Activated CD4-positive, alpha-beta T cell treated with anti-CD3 and anti-CD28 coated beads for 48 hours (primary cell): ENCODE results near the gene MRGPRD.
"Not testable (repeated sequence)": the region's sequence is repeated elsewhere in the genome, so short reads cannot be mapped to it uniquely, and the experiment has no call there.

Experiments
- DNase-seq: peaks from one replicate; pipeline ENCODE4 v3.0.0-alpha.2; 2020

The MRGPRD gene

DNA sequence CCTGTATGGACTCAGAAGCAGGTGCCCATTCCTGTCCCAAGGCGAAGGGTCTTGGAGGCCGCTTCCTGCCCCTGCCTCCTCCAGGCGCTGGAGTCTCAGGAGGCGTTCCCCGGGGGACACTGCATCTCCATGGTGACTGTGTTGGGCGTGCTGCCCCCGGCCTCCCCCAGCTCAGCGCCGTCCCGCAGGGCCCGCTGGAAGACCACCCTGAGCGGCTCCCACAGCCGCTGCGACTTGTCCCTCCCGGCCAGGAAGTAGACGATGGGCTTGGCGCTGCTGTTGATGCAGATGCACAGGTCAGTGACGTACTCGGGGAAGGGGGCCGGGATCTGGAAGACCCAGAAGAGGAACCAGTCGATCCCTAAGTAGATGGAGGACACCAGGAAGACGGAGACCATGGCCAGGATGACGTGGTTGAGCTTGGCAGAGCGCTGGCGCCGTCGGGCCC lies 24.4 kb upstream of the MRGPRD start:
- no peak for DNase-seq

DNA sequence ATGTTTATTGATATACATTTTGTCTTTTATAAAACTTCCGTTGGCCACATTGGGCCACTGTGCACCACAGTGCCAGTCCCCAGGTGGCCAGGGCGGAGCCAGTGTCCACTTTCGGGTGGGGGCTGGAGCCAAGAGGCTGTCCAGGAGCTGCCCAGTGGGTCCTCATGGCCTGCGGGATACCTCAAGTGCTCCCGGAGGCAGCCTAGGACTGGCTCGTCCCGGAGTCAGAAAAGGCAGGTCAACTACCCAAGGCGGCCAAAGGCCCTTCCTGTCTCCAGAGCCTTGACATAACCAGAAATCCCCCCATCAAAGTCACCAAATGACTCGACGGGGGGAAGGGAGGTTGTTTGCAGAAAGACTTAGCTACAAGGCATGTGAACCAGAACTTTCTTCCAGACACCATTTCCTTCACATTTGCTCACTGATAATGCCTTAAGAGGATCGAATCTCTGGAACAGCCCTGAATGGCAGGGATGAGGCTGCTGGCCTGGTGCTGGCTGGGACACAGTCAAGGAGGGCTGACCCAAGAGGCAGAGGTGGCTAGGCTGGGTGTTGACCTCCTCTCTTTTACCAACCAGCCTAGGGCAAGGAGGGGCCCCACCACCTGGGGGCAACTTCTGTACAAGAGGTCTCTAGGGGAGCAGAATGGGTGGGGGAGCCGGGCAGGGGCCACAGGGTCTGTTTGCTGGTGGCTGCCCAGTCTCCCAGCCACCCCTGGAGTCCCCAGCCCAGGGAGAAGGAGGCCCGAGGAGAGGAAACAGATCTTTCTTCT lies 23.8 kb upstream of the MRGPRD start:
- no peak for DNase-seq

DNA sequence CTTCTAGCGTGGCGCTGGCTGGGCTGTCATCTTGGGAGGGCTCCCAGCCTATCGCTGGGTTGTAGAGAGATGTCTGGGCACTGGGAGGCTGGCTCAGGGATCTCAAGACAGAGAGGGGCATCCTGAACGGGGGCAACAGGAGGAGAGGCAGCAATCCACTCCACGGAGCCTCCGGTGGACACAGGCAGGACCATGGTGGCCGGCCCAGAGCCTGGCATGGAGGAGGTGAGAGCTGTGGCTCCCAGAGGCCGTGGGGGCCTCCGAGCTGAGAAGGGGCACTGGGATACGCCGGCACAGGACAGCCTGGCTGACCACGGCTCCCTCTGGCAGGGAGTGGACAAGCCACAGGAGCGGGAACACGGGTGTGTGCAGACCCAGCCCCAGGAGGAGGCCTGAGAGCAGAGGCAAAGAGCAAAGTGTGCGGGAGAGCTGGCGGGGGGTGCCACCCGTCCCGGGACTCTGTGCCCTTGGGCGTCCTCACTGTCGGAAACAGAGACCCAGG lies 23.1 kb upstream of the MRGPRD start:
- DNase-seq: no peak

DNA sequence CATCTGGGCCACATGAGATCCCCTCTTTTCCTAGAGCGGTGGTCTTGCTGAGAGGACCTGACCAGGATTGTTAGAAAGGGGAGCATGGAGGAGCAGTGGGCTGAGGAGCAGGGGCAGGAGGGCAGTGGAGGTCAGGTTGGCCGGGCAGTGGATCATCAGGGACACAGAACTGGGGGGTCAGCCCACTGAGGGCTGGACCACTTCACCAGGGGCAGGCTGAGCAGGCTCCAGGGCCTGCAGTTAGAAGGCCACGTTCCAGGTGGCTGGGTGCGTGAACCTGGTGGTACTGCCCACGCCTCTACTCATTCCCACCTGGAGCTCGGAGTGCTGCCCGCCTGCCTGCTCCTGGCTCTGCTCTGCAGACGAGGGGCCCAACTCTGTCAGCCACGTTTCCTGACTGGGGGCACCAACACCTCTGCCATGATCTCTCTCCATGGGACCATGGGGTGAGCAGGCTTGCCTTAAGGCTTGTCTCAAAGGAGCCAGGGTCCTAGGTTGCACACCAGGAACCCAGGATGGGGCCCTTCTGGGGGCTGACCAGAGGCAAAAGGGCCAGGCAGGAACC lies 22.6 kb upstream of the MRGPRD start:
- DNase-seq: no peak

DNA sequence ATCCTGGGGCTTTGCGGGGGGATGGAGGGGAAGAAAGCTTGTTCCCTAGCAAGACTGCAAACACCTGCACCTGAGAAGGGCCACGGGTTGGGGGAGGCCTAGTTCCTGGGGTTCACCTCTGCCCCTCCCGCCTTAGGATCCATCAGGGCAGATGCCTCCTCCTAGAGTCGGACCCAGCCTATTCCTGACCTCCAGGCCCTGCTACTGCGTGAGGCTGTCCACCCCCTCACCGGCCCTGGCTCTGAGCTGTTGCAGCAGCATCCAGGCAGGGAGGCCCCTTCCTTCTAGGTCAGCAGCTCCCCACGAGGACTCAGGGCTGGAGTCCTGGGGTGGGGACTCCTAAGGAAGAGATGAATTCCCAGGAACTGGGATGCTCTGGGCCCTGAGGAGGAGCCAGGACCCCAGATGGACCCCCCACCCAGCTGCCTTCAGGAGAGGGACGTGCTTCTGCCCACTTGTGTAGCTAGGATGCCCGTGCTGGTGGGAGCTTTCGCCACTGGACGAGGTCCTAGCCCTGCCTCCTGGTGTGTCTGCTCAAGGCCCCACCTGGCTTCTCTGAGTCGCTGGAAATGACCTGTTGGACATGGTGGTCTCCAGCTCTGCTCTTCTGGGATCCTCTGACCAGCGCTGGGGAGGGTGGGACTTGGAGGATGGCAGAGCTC lies 21.9 kb upstream of the MRGPRD start:
- DNase-seq: no peak

DNA sequence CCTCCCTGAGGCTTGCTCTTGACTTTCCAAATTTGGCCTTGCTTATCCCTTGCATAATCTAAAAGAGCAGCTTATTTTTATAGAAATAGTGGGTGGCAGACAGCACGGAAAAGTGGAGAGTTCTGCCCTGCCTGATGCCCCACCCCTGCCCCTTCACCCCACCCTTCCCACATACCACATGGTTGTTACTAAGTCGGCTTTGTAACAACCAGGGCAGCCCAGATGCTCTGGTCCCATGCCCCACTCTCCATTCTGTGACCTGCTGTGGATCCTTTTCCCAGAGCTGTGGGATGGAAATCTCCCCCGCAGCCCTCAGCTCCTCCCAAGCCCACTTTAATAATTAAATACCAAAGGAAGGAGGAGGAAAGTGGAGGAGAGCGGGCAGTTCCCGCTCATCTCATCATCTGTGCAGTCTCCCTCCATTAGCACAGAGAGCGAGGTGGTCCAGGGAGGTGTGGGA lies 21.4 kb upstream of the MRGPRD start:
- no peak for DNase-seq

DNA sequence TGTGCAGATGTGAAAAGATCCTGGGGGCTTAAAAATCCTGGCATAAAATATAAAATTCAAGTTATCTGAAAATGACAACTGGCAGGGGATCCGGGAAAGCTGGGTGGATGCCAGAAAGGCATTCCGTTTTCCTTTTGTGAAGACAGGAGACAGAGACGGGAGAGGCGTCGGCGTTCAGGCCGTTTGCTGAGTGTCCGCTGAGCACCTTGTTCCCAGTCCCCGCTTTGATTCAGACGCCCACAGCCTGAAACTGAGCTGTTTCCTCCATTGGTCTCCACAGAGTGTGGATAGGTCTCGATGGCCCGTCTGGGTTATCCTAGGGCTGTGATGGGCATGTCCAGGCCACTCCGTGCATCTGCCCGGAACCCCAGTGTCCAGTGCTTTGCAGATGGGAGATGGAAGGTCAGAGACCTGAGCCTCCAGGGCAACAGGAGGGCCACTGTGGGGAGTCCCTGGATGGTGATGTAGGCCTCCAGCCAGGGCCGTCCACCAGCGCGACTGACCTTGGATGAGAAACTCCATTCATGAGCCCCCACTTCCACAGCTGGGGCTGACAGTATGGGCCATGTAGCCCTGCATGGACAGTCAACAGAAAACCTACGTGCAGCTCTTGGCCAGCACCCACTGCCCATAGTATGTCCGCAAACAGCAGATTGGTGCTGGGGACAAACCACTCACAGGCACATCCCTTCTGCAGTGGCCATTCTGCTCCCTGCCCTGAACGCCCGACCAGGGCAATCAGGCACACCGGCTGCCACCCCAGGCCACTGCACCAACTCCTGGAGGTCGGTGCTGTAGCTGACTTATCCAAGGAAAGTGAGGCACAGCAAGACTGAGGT lies 20.7 kb upstream of the MRGPRD start:
- no peak for DNase-seq

DNA sequence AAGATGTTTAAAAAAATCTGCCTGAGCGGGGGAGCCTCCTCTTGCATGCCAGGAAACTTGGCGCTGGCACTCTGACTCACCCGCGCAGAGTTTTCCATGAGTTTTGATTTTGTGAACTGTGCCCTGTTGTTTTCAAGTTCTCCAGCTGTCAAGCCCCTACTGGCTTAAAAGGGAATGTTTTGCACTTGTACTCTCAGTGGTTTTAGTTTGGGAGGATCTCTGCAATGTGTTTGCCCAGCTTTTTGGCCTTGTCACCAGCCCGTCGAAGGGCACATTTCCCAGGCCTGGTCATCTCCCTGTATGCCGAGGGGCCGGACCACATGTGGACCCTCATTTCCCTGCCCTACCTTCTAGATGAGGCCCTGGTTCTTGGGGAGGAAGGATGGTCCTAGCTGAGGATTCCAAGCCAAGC lies 20.1 kb upstream of the MRGPRD start:
- no peak for DNase-seq

DNA sequence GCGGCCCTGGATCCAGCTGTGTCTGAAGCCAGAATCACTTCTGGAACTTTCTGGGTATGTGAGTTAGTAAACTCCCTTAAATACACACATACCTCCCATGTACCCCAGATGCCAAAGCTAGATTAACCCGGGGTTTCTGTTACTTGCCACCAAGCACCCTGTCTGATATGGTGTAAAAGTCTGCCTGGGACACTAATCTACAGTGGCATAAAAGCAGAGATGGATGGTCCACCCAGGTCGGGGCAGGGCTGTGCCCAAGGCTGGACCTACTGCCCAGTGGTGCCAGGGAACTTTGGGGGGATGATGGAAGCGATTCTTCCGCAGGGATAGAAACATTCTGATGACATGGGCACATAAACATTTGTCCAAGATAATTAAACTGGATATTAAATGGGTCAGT lies 19.6 kb upstream of the MRGPRD start:
- no peak for DNase-seq

DNA sequence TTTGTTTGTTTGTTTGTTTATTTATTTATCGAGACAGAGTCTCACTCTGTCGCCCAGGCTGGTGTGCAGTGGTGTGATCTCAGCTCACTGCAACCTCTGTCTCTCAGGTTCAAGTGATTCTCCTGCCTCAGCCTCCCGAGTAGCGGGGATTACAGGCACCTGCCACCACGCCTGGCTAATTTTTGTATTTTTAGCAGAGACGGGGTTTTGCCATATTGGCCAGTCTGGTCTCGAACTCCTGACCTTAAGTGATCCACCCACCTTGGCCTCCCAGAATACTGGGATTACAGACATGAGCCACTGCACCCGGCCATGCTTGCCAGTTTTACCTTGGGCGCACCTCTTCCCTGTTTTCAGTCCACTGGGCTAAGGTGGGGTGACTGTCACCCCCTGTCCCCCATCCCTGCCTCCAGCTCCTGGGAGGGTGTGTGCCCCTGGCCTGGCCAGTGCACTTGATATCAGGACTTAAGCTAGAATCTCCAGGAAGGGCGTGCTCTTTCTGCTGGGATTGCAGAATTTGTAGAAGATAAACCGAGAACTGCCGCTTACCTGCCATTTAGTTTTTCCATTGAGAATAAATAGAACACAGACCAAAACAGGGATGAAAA lies 19.1 kb upstream of the MRGPRD start:
- DNase-seq: not testable (repeated sequence)

DNA sequence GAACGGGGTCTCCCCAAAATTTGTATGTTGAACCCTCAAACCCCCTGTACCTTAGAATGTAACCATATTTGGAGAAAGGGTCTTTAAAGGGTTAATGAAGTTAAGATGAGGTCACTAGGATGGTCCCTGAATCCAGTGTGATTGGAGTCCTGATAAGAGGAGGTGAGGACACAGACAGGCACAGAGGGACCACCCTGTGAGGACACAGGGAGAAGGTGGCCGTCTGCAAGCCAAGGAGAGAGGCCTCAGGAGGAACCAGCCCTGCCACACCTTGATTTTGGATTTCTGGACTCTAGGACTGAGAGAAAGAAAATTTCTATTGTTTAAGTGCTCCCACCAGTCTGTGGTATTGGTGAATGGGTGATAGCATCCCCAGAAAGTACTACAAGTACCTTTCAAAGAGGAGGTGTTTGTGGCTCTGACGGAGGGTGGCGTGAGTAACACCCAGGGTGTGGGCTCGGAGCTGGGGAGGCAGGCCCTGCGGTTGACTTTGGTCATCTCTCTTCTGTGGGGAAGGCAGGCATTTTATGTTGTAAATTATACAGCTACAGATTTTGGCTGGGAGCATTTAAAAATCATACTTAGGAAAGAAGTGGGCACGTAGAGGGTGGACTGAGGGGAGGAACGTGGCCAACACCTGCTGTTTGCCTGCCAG lies 18.4 kb upstream of the MRGPRD start:
- no peak for DNase-seq

DNA sequence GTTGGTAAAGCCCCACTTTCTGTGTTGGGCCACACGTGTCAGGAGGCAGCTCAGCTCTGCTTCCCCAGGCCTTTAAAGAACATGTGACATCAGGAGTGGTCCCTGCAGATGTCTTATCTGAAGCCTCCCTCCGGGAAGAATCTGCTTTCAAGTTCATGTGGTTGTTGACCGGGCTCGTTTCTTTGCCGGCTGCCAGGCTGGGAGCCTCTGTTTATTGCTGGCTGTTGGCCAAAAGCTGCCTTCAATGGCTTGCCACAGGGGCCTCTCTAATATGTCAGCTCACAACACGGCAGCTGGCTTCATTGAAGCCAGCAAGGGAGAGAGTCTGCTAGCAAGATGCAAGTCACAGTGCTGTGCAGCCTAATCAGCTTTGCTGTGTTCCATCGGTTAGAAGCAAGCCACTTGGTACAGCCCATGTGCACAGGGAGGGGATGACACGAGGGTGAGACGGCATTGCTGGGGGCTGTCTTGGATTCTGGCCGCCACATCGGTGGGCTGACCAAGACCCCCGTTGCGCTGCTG lies 17.7 kb upstream of the MRGPRD start:
- DNase-seq: no peak

DNA sequence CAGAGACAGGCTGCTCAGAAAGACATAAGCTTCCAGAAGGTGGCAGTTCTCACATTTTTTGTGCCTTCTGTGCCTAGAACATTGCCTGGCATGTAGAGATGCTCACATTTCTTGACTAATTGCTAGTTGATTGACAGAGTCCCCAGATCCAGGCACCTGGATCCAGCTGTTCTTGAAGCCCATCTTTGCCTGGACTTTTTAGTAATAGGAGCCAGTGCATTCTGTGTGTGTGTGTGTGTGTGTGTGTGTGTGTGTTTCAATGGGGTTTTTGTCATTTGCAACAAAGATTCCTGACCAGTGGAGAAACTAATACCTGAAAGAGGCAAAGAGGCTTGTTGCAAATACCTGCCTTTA lies 17.2 kb upstream of the MRGPRD start:
- no peak for DNase-seq

DNA sequence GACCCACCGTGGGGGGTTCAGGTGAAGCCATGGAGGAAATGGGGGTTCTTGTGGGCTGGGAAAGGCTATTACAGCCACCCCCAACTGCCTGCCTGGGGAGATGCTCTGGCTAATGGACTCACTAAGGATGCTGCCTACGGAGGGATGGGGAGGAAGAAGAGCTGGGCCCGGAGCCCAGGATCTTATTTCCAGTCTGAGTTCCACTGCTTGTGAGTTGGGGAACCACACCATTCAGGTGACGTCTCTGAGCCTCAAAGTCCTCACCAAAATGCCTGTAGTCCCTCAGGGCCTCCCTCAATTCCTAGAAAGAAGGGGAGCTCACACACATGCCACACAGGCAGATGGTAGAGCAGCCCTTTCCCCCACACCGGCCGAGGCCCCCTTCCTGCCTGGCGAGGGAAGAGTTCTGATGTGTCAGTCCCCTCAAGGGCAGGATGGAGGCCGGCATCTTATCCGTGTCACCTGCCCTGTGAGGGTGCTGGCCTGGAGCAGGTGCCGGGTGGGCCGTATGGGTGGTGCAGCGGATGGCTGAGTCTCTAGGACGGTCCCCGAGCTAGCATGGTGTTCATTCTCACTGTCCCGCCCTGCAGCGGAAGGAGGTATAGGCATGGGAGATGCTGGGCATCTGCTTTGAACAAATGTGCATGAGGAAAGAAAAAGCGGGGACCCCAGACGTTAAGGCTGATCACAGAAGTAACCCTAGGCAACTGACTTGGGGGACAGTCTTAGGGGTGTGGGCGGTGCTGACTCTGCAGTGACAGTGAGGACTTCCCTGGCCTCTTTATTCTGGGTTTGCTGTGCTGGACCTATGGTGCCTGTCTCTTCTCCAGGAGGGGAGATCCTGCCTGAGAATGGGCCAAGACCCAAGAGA lies 16.6 kb upstream of the MRGPRD start:
- DNase-seq: no peak

DNA sequence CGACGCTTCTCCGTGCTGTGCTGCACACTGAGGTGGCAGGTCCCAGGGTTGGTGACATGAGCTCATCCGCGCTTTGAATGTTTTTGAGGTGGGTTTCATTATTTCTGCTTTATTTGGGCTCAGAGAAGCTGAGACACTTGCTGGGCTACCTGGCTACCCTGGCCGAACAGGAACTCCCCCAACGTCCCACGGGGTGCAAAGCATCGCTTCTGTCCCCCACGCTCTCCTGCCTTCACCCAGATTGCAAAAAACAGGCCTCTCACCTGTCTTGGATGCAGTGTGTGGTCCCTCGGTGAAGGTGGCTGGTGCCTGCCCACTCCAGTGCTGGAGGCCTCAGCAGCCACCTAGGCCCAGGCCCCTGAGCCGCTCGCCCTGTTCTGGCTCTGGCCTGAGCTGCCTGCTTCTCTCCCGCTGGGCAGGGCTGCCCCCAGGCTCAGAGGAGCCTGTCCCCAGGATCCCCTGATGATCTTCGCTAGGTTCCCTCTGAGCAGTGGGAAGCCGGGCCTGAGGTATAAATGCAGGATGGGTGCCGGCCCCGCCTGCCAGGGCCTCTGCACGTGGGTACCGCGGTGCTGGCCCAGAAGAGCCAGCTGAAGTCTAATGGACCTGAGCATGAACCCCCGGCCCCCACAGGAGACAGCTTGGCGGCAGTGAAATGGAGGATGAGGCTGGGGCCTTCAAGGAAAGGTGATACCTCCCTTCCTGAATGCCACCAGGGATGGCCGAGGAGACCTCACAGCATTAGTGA lies 15.8 kb upstream of the MRGPRD start:
- no peak for DNase-seq

DNA sequence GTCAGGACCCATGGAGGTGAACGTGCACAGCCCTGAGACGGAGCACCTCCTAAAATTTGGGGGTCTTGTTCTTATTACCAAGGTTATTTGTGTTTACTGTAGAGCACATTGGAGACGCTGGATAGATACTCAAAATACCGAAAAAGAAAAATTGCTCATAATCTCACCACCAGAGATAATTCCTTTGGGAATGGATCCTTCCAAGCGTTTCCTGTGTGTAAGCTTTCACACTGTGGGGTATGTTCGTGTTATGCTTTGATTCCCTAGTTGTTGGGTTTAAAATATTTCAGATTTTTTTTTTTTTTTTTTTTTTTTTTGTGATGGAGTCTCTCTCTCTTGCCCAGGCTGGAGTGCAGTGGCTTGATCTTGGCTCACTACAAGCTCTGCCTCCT lies 14.1 kb upstream of the MRGPRD start:
- no peak for DNase-seq

DNA sequence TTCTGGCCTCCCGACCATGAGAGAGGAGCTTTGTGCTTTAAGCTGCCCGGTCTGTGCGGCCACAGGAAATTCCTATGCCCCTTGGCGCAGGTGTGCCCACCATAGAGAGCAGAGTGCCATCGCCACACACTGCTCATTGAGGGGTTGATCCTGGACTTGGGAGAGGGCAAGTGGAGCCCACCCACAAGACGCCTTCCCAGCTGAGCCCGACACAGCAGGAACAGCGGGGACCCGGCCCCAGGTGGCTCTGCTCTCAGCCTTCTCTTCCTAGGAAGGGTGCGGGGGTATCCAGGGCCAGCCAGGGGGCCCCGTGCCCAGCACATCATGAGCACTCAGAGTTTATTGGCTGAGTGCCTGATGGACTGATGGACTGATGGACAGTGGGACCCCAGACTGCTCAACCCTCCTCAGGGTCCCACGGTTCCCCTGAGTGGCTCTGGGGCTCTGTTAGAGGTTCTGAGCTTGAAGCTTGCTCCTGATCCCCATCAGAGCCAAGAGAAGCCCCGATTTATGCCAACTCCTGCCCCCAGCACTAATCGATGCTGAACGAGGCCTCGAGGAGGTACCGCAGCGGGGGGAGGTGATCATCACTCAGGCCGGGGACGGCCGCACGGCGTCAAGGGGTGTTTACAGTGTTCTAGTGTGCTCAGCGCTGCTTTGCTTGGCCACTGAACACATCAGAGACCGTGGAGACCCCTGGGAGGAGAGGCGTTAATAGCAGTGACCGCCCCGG lies 13.5 kb upstream of the MRGPRD start:
- no peak for DNase-seq

DNA sequence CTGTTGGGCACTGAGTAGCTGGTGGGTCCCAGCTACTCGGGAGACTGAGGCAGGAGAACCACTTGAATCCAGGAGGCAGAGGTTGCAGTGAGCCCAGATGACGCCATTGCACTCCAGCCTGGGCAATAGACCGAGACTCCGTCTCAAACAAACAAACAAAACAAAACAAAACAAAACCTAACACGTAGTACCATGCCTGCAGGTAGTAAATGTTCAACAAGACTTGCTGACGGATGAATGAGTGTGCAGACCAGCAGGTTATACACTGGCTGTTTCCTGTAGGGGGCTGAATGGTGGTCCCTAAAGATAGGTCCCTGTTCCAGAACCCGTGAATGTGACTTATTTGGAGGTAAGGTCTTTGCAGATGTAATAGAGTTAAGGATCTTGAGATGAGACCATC lies 12.8 kb upstream of the MRGPRD start:
- no peak for DNase-seq

DNA sequence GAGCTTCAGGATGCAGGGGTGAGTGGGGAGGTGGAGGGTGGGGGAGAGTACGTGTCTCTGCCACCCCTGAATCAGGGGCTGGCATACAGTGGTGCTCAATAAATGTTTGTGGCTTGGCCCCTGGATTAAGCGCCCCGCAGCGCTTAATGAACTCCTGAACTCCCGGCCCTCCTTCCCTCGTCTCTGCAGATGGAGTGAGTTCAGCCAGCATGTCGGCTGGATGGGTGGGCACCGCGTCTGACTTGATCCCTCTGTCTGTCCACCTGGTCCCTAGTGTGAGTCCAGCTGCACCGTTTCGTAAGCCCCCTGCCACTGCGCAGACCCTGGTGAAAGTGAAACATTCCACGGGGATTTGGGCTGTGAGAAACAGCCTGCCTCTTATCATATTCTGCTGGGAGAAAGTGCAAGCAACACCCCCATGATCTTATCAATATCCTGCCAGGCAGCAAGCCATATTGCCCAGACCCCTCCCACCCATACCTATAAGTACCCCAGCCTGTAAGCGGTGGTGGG lies 12.0 kb upstream of the MRGPRD start:
- DNase-seq: no peak
